Sigmoid colon (tissue), 7 donors: ENCODE data around the gene NFE2L3. TPM values are rescaled to one million over a fixed set of nuclear protein-coding genes. Genes with fewer than 3 reads are reported as not detected.

Experiments used
- DNase-seq: peaks from one replicate; pipeline ENCODE4 v3.0.0-alpha.2; 2019
- H3K27ac ChIP-seq, 4 donors: fragments of 200-600 bp; sonication (generic); one replicate each; pipeline ENCODE4 v1.5.1; 2016 to 2019; ENCODE audit warnings: mild to moderate bottlenecking in 1 of 4
- H3K27me3 ChIP-seq, 3 donors: fragments of 200-600 bp; sonication (generic); one replicate each; pipeline ENCODE4 v1.5.1; 2019; ENCODE audit warnings: mild to moderate bottlenecking in 1 of 3
- H3K36me3 ChIP-seq, 4 donors: fragments of 200-600 bp; sonication (generic); one replicate each; pipeline ENCODE4 v1.5.1; 2016 to 2019
- H3K4me1 ChIP-seq, 4 donors: fragments of 200-600 bp; sonication (generic); one replicate each; pipeline ENCODE4 v1.5.1; 2017 to 2019
- H3K4me3 ChIP-seq, 4 donors: fragments of 200-600 bp; sonication (generic); one replicate each; pipeline ENCODE4 v1.5.1; 2017 to 2019; ENCODE audit warnings: mild to moderate bottlenecking in 2 of 4, moderate library complexity in 1 of 4
- H3K9me3 ChIP-seq, 4 donors: fragments of 200-600 bp in 3 of 4; sonication (generic) in 3 of 4; one replicate each; pipeline versions ENCODE4 v1.5.1 to v1.6.1; 2013 to 2019
- CTCF ChIP-seq, 4 experiments: fragments of 450-650 bp in 3 of 4; fragments of 200-600 bp in 1 of 4; IDR thresholded peaks; one replicate each; pipeline ENCODE4 v1.5.1; 2016 to 2019; ENCODE audit warnings: antibody characterized with exemption in 4 of 4, mild to moderate bottlenecking in 3 of 4, moderate library complexity in 2 of 4
- EP300 ChIP-seq, 4 donors: sonication (generic); formaldehyde crosslinking; IDR thresholded peaks; one replicate each; pipeline ENCODE4 v1.6.1; 2017; ENCODE audit warnings: antibody characterized with exemption in 4 of 4
- POLR2A ChIP-seq, 2 donors: fragments of 450-650 bp; IDR thresholded peaks; one replicate each; pipeline ENCODE4 v1.6.1; 2016; ENCODE audit warnings: antibody characterized with exemption in 2 of 2, mild to moderate bottlenecking in 2 of 2, moderate library complexity in 2 of 2
- POLR2AphosphoS5 ChIP-seq, 4 donors: sonication (generic); formaldehyde crosslinking; IDR thresholded peaks; one replicate each; pipeline ENCODE4 v1.6.1; 2017; ENCODE audit warnings: antibody characterized with exemption in 4 of 4
- WGBS, 2 donors: extraction: QIAGEN DNeasy Blood & Tissue Kit; methylation state at CpG; one replicate each; pipeline ENCODE4 v1.1.7; 2013; 5-methylcytosine and 5-hydroxymethylcytosine counted together
- intact Hi-C: fragments of 100-400 bp; cut with DNase I; formaldehyde crosslinking; loops from one replicate; pipeline ENCODE4 v1.15.1; 2023
- polyA plus RNA-seq, 3 donors: library from polyadenylated mRNA; stranded (reverse); fragments of 200-250 nt; gene quantifications; one replicate each; pipeline ENCODE4 v1.2.3, GENCODE V29; 2013
- total RNA-seq, 4 donors: library from RNA; depleted of rRNA; stranded (reverse); fragments of >200 nt; gene quantifications; one replicate each; pipeline ENCODE4 v1.1.0, GENCODE V29; 2016
- donor health status: healthy with polysubstance abuse.
- donor health status: Bipolar disorder and iron deficiency.
- donor health status: healthy.

The NFE2L3 gene
- total and polyA plus RNA-seq, 7 donors = 0.55 to 15.0 (median 1.9) TPM

- Histone ChIP-seq H3K27ac (no peak overlapping the region), H3K4me3 (no peak overlapping the region), H3K4me1 (no peaks in the 10 kb centered on the region), H3K9me3 (no peaks in the 10 kb centered on the region), H3K36me3 (no peaks in the 10 kb centered on the region), H3K27me3 (no peaks in the 10 kb centered on the region)
- no peak for TF ChIP-seq EP300 (IDR thresholded peaks at IDR 0.05)
- TF ChIP-seq CTCF (IDR thresholded peaks at IDR 0.05) = no peak
- no peak for TF ChIP-seq POLR2A (IDR thresholded peaks at IDR 0.05)
- TF ChIP-seq POLR2AphosphoS5 (IDR thresholded peaks at IDR 0.05) = no peak
- 75 to 89% methylated on average over 5 of the region's 5 CpGs for WGBS, 2 donors
- DNase-seq = no peak
- intact Hi-C loops = no loop called here
Observed at GRCh38 chr7:26233902-26234511, 82.0 kb downstream of the NFE2L3 start.

Other genes with a start within 250 kb of the NFE2L3 start
- gene HNRNPA2B1, start 48.5 kb downstream of the NFE2L3 start, total RNA-seq = 100 to 1,000 TPM; 141 to 208 (median 181) TPM
- gene HNRNPA2B1, start 48.5 kb downstream of the NFE2L3 start, polyA plus RNA-seq = 100 to 1,000 TPM; 437 to 885 (median 514) TPM
- 10 to 100 TPM; 58.1 to 97.1 (median 88.3) TPM for gene CBX3, start 49.5 kb downstream of the NFE2L3 start, total RNA-seq
- gene CBX3, start 49.5 kb downstream of the NFE2L3 start, polyA plus RNA-seq = 100 to 1,000 TPM in 1 of 3 donors, 10 to 100 TPM in 2; 93.6 to 101 (median 94.9) TPM
- 1 to 10 TPM; 1.7 to 6.4 (median 4.4) TPM for gene SNX10, start 139.7 kb downstream of the NFE2L3 start, total RNA-seq
- gene SNX10, start 139.7 kb downstream of the NFE2L3 start, polyA plus RNA-seq = 1 to 10 TPM; 4.9 to 8.2 (median 5.4) TPM